Glomerular visceral epithelial cell (primary cell): ENCODE data around the gene YWHAH.
A peak's percentile ranks its signal among the peaks of the same experiment; 100 is the strongest.

ENCODE experiments used
- DNase-seq: peaks from one replicate; pipeline ENCODE4 v3.0.0-alpha.2; 2016; ENCODE audit errors: extremely low spot score

Gene YWHAH

DNA sequence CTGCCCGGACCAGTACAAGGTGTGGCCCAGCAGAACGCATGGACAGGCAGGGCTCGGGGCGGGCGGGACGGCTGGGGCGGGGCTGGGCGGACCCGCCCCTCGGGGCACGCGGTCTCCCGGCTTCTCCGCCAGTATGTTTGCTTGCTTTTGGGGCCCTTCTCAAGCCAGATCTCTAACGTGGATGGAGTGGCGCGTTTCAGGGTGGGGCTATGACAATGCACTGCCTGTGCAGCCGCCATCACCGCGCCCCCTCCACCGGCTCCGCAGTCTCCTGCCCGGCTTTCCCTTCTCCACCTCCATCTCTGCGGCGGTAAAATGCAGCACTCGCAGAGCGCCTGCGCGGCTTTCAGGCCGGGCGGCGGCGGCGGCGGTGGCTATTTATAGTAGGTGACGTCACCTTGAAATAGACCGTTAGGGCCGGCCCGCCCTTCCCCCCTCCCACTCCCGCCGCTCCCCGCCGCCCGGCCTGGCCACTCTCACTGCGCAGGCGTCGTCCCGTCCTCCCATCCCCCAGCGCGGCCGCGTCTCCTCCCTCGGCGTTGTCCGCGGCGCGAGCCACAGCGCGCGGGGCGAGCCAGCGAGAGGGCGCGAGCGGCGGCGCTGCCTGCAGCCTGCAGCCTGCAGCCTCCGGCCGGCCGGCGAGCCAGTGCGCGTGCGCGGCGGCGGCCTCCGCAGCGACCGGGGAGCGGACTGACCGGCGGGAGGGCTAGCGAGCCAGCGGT, at the start of gene YWHAH:
Gene YWHAH (plus strand): TSS at position 558 of the 722 bp plus-strand sequence. CDS start 199 bp downstream, outside the sequence.
- DNase-seq: peak; percentile 95

DNA sequence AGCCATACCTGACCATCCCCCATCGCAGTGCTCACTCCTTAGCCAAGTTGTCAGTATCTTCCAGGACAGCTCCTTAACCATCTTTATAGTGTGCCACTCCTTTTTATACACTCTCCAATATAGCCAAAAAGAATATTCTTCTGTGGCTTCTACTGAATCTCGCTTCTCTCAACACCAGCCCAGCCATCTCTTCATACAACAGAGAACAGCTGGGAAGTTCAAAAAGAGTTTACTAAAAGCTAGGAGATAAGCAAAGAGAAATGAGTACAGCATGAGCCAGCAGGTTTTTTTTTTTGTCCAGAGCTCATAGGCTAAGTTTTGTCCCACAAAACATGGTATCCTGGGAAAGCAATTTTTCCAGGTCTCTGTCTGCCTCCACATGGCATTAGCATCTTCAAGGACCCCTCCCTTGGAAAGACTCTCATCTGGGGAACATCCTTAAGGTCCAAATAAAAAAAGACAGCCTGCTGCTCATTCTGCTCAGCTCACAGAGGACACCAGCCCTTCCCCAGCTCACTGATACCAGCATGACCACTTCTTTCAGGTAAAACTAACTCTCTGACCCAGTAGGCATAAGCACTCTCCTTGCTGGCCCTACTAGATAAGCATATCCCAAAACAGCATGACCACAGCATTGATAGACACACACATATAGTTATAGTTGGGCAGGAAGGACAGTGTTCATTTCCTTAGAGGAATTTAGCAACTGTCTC, 48.8 kb upstream of the YWHAH start:
- no peak for DNase-seq

DNA sequence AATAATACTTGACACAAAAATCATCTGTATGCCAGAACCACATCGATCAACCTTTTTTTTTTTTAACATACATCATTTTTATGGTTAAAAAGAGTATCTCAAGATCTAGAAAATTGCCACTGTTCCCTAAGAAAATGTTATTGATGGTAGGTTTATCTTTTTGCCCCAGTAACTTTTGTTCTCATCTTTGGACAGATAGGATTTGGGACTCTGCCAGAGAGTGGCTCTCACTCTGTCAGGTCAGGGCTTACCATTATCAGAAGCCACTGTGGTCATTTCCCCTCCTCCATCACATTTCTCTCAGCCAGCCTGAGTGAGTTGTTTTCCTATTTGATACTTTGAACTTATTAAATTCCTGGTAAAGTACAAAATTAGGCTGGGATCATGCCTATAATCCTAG, 47.9 kb upstream of the YWHAH start:
- DNase-seq: no peak

DNA sequence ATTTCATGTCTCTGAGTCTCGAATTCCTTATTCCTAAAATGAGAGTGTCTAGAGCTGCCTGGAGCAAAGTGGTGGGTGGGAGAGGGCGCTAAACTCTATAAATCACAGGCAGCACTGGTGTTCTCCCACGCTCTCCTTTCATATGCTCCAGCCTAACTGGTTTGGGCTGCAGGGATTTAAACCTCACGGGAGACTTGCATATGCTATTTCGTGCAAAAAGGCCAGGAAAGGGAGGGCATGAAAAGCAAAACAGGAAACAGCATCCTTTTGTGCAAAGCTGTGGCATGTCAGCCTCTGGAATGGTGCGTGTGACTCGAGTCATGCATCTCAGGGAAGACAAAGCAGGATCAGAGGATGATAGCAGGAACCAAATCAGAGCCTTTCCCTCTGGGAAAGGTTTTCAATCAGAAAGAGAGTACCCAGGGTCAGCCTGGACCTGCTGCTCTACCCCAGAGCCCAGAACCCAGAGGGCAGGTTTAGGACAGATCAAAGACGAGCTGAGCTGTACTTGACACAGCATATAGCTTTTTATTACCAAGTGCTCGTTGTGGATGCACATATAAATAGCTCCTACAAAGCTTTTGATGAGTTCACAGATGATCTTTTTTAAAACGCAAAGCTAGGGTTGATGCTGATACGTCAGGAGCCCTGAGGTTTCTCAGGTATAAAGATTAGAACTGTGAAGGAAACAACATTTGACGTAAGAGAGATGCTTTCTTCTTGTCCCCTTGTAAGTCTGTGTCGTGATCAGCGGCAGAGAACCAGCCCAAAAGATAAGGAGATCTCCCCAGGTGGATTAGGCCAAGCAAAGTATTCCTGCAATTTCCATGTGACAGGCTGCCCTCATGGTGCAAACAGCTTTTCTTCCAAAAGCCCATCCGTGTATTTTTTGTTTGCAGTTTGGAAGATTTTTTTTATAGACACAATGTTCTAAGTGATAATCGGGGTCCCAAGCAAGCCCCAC, 46.2 kb upstream of the YWHAH start:
- no peak for DNase-seq

DNA sequence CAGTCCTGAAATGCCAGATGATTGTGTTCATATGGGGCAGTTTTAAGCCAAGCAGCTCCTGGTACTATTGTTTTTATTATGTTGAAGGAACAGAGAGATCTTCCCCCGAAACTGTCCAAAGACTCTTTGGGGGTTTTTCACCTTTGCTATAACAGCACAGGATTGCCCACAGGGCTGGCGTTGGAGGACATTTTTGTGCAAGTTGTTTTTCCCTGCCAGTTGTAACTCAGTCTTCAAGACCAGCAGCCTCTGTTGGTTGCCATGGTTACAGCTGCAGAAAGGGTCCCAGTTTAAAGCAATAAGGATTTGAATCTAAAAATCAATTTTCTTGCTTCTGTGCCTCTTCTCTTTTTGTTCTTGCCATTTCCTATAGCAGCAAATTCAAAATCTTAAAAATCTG, 45.4 kb upstream of the YWHAH start:
- DNase-seq: no peak

DNA sequence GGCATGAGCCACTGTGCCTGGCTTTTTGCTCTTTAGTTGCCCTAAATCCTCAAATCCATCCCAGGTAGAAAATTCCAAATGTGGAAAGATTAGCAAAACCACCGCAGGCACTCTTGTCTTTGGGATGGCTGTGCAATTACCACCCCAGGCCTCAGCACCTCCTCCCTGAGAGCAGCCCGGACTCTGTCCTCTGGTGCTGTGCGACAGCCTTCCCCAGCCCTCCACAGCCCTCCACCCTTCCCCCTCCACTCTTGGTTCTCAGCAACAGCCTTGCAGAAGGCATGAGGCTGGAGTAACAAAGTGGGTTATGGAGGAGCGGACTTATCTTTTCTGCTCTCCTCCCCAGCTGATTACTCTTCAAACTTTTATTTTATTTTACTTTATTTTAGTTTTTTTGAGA, 44.7 kb upstream of the YWHAH start:
- DNase-seq: no peak

DNA sequence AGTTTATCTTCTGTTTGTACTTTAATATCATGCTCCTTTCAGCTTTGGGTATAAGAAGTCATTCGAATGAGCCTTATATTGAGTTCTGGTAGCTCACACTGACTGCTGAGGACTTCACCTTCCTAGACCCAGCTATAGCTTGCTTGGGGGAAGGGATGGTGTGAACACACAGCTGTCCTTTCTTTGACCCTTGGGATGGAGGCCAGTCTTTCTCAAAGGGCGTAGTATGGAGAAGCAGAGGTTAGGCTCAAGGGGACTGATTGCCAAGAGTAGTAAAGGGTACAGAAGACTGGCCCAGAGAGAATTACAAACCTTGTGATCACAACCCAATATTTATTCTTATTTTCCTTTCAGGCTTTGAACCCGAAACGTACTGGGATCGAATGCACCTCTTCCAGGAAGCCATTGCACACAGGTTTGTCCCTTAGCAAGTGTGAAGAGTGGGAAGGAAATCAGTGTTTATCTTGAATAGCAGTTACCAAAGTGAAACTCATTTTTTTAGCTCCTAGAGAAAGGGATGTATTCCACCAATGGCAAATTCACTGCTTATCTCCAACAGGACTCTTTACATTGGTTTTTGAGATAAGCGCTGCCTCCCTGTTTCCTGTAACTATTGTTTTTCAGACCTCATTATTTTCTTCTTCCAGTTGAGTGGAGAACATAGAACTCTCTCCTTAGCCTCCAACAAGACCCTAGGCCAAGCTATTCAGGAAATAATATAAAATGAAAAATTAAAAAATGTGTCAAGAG, 42.8 kb upstream of the YWHAH start:
- DNase-seq: no peak

DNA sequence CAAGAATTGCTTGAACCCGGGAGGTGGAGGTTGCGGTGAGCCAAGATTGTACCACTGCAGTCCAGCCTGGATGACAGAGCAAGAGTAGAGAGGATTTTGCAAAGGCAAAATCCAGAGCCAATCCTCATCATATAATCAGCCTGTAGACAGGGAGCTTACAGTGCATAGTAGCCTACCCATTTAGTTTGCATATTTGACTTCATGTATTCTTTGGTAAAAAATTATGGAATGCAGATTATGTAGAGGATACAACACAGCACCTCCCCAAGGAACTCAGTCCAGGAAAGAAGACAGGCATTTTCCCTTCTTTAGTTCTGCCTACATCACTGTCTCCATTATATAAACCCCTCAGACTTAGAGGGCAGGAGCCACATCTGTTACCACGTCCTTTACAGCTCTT, 39.7 kb upstream of the YWHAH start:
- DNase-seq: no peak

DNA sequence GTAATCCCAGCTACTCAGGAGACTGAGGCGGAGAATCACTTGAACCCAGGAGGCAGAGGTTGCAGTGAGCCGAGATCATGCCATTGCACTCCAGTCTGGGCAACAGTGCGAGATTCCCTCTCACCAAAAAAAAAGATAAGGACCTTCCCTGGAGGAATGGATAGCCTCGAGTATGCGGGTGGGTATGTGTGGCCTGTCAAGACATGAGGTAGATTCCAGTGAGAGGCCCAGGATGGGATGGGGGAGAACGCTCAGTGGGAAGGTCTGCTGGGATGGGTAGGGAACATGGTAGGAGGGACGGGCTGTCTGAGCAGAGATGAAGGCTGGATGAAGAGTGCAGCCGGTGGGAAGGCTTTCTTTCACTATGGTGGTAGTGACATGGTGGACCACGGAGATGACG, 39.0 kb upstream of the YWHAH start:
- DNase-seq: no peak

DNA sequence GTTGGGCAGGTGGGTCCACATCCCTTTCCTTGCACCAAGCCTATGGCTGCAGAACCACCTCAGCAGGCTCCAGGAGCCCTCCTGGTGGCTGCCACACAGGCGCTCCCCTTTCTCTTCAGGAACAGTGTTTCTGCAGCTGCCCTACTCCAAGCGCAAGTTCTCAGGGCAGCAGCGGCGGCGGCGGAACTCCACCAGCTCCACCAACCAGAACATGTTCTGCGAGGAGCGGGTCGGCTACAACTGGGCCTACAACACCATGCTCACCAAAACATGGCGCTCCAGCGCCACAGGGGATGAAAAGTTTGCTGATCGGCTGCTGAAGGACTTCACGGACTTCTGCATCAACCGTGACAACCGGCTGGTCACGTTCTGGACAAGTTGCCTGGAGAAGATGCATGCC, 38.2 kb upstream of the YWHAH start:
- DNase-seq: no peak

DNA sequence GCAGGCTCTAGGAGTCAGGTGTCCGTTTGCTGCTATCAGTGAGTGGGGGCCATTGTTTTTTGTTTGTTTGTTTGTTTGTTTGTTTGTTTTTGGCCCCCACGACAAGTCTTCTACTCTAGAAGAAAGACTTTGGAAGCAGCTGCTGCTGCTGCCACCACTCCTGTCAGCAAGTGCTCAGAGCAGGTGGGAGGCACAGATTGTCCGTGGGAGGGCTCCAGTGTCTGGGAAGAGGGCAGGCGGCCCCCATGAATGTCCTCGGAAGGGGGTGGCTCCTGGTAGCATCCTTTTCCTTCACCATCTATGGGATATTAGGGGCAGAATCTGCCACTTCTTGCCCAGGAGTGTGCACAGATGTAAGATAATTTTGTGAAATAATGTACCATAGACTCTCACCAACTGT, 37.8 kb upstream of the YWHAH start:
- DNase-seq: no peak

DNA sequence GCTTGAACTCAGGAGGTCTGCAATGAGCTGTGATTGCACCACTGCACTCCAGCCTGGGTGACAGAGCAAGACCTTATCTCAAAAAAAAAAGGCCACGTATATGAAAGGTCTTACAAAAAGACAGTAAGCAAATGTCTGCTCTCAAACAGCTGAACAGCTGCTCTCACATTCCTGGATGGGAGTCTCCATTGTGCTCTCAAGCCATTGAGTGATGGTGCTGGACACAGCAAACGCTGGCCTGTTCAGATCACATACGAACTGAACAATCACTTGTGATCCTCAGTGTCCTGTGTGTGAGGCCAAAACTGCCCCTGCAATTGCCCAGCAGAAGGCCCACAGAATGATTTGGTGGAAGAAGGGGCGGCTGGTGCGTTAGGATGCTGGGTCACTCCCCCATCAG, 34.4 kb upstream of the YWHAH start:
- no peak for DNase-seq

DNA sequence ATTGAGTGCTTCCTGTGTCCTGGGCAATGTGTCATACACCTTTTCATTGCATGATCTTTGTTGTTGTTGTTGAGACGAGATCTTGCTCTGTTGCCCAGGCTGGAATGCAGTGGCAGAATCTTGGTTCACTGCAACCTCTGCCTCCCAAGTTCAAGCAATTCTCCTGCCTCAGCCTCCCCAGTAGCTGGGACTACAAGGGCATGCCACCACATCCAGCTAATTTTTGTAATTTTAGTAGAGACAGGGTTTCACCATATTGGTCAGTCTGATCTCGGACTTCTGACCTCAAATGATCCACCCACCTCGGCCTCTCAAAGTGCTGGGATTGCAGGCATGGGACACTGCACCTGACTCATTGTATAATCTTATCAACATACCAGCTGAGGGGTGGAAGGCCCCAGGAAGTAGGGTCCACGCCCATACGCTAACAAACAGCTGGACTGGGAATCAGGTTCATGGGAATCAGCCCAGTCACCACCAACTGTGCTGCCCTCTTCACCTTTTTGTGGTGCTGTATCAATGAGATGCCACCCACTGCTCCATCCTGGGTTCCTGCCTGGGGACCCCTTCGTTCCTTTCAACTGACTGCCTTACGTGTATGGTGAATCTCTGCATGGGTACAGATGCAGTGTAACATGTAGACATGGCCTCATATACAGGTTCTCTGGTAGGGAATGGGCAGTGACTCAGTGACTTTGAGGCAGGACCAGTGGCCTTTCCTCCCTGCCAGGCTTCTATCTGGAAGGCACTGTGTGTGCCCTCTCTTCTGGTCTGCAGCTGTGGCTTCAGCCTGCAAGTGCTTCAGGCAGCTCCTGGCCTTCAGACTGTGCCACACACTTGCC, 32.5 kb upstream of the YWHAH start:
- DNase-seq: no peak

DNA sequence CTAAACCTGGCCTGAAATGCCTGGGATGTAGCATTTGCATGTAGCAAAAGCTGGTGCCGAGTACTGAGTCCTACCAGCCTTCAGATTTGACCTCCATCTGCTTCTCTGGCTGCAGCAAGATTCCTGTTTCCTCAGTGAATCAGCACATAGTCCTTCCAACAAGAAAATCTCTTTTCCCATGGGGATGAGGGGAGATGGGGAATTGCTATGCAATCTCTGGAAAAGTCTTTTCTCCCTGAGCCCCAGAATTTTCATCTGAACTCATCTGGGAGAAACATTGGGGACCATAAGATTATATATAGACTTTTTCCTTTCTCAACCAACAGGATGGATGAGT, 32.0 kb upstream of the YWHAH start:
- no peak for DNase-seq

DNA sequence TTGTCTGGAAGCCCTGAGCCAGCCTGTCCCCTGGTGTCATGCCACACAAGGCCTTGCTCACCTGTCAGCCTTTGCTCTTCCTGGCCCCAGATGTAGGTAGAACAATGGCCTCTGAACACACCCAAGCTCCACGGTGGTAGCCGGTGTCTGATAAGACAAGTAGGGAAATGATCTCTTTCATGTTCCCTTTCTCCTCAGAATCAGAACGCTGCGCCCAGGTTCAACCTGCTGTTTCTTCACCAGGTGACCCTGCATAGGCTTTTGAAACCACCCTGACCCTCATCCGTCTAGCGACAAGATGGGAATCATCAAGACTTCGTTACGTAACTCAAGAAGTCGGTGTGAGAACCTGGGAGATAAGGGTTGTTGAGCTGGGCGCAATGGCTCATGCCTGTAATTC, 28.7 kb upstream of the YWHAH start:
- no peak for DNase-seq

DNA sequence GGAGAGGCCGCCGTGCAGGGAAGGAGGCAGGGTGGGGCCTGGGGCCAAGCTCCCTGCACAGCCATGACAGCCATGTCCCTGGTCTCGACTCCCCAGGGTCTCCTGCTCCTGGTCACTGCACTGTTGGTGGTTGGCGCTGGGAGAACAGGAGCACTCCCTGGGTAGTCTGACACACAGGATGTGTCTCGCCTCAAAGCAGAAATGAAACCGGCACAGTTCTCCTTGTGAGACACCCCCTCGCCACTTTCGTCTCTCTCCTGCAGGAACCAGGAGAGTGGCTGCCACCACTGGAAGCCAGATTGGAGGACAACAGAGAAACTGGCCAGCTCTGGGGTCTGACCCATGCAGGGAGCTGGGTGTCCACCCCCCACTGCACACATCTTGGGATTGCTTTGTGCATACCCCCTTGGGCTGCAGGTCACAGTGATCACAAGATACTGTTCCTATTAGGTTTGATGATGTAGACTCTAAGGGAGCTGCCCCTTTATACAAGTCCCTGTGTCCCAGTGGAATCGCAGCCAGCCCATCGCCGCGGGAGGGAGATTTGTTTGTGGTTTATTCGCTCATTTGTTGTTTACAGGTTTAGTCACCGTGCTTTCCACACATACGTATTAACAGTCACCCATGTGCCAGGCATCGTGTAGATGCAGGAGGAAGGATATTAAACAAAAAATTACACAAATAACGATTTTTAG, 27.0 kb upstream of the YWHAH start:
- no peak for DNase-seq

DNA sequence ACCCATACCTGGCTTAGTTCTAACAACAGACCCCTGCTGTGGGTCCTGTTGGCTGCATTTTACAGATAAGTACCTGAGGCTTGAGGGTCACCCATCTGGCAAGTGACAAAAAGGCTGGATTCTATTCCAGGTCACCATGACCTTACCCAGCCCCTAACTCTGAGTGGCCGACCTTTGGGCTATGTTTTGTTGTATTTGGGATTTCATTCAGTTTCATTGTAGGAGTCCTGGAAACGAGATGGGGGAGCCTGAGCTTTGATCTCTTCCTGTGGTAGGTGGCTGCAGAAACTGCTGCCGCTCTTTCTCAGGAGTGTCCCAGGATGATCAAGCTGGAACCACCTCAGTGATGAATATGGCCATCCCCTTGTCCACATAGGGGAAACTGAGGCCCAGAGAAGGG, 24.6 kb upstream of the YWHAH start:
- no peak for DNase-seq

DNA sequence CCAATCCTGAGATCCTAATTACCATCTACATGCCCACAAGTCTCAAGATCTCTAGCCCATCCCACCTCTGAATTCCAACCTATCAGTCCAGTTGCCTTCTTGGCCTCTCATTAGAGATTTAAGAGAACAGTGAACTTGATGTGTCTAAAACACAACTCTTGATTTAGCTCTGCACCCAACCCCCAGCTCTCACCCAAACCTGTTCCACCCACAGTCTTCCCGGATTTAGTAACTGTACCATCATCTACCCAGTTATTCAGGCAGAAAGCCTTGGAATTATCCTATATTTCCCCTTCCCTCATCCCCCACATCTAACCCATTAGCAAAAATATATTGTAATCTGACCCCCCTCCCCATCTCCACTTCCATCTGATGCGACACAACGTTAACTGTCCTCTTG, 24.0 kb upstream of the YWHAH start:
- no peak for DNase-seq

DNA sequence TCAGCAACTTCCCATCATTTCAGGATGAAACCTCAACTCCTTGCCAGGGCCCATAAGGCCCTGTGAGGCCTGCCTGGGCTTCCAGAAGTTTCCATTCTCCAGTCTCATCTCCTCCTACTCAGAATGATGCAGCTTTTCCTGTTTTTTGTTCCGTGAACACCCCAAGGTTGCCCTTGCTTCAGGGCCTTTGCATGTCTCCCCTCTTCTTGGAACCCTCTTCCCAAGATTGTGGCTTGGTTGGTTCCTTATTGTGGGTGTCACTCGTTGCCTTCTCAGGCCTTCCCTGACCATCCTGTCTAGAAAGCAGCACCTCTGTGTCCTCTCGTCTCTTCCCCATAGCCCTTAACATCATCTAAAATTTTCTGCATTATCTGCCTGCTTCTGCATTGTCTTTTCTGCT, 23.2 kb upstream of the YWHAH start:
- DNase-seq: no peak

DNA sequence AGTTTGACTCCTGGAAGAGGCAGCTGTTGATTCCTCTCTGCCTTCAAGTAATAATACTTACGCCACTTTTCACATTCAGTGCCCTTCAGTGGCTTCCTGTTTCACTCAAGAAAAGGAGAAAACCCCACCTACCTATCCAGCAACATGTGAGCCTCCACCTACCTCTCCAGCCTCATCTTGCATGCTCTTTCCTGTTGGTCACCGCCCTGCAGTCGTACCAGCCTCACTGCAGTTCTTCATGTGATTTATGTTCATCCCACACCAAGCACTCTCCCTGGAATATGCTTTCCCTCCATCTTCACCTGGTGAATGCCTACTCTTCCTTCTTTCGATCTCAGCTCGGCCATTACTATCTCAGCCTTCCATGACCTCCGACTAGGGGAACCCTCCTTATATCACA, 21.8 kb upstream of the YWHAH start:
- no peak for DNase-seq
